Measurements from ENCODE around the gene TPI1.
"Not testable (repeated sequence)": the region's sequence is repeated elsewhere in the genome, so short reads cannot be mapped to it uniquely, and the experiment has no call there.

Gene TPI1

GRCh38 chr12:6887460-6887859 is 20.1 kb downstream of the TPI1 start:
- no peaks in the 10 kb centered on the region; the same call in 1 of the 2 replicates for H3K36me3 ChIP-seq (ENCODE audit: insufficient read depth, low read length)
- H3K4me3 ChIP-seq, result no peak overlapping the region
- H3K9ac ChIP-seq (ENCODE audit: insufficient read length), result peak overlapping the region; percentile 7
- no peak for TF ChIP-seq POLR2AphosphoS5 (IDR thresholded peaks at IDR 0.05; ENCODE audit: borderline replicate concordance, low read depth, low read length)
- TF ChIP-seq EZH2 (IDR thresholded peaks at IDR 0.05), result no peak
- TF ChIP-seq FOXP2 (optimal IDR thresholded peaks at IDR 0.05; ENCODE audit: control extremely low read depth, extremely low read length, insufficient read depth), result no peak
- H3K27ac ChIP-seq, result peak overlapping the region; percentile 65
- no peaks in the 10 kb centered on the region for H3K9me3 ChIP-seq (ENCODE audit: low read depth, low read length)
- no peak for DNase-seq (ENCODE audit: low read depth, low spot score)

GRCh38 chr12:6888360-6888759 is 21.0 kb downstream of the TPI1 start:
- no peak overlapping the region for H3K9ac ChIP-seq (ENCODE audit: insufficient read length)
- H3K9me3 ChIP-seq (ENCODE audit: low read depth, low read length), result no peaks in the 10 kb centered on the region
- H3K4me3 ChIP-seq, result no peak overlapping the region
- no peak for TF ChIP-seq POLR2AphosphoS5 (IDR thresholded peaks at IDR 0.05; ENCODE audit: borderline replicate concordance, low read depth, low read length)
- no peak for TF ChIP-seq FOXP2 (optimal IDR thresholded peaks at IDR 0.05; ENCODE audit: control extremely low read depth, extremely low read length, insufficient read depth)
- no peak for TF ChIP-seq EZH2 (IDR thresholded peaks at IDR 0.05)
- no peak for DNase-seq (ENCODE audit: low read depth, low spot score)
- no peaks in the 10 kb centered on the region; the same call in 1 of the 2 replicates for H3K36me3 ChIP-seq (ENCODE audit: insufficient read depth, low read length)
- H3K27ac ChIP-seq, result peak overlapping the region; percentile 57; the same call in 1 of the 2 replicates

- H3K27ac ChIP-seq, result peak overlapping the region; percentile 57; the same call in 1 of the 2 replicates
- not testable (repeated sequence) for H3K4me3 ChIP-seq; H3K36me3 ChIP-seq (ENCODE audit: insufficient read depth, low read length); H3K9ac ChIP-seq (ENCODE audit: insufficient read length); H3K9me3 ChIP-seq (ENCODE audit: low read depth, low read length); DNase-seq (ENCODE audit: low read depth, low spot score)
These were observed 21.5 kb downstream of the TPI1 start for GRCh38 chr12:6888794-6889193.

- not testable (repeated sequence) for DNase-seq (ENCODE audit: low read depth, low spot score); H3K36me3 ChIP-seq (ENCODE audit: insufficient read depth, low read length); H3K9me3 ChIP-seq (ENCODE audit: low read depth, low read length)
- H3K4me3 ChIP-seq, result peak overlapping the region; percentile 77; the same call in 1 of the 2 replicates
- peak overlapping the region; percentile 94 for H3K9ac ChIP-seq (ENCODE audit: insufficient read length)
- H3K27ac ChIP-seq, result peak overlapping the region; percentile 99
These were observed 22.6 kb downstream of the TPI1 start for GRCh38 chr12:6889775-6890573.

GRCh38 chr12:6890789-6891645 is 23.7 kb downstream of the TPI1 start:
- DNase-seq (ENCODE audit: low read depth, low spot score), result peak; percentile 80
- H3K27ac ChIP-seq, result peak overlapping the region; percentile 99
- H3K4me3 ChIP-seq, result peak overlapping the region; percentile 77
- no peak for TF ChIP-seq EZH2 (IDR thresholded peaks at IDR 0.05)
- TF ChIP-seq FOXP2 (optimal IDR thresholded peaks at IDR 0.05; ENCODE audit: control extremely low read depth, extremely low read length, insufficient read depth), result peak; percentile 91
- peak; percentile 93 for TF ChIP-seq POLR2AphosphoS5 (IDR thresholded peaks at IDR 0.05; ENCODE audit: borderline replicate concordance, low read depth, low read length)
- no peaks in the 10 kb centered on the region; the same call in 1 of the 2 replicates for H3K36me3 ChIP-seq (ENCODE audit: insufficient read depth, low read length)
- no peaks in the 10 kb centered on the region for H3K9me3 ChIP-seq (ENCODE audit: low read depth, low read length)
- H3K9ac ChIP-seq (ENCODE audit: insufficient read length), result peak overlapping the region; percentile 94

GRCh38 chr12:6891646-6892001 is 24.3 kb downstream of the TPI1 start:
- Histone ChIP-seq H3K9ac (ENCODE audit: insufficient read length) (peak overlapping the region; percentile 83), H3K27ac (peak overlapping the region; percentile 91), H3K36me3 (ENCODE audit: insufficient read depth, low read length) (no peaks in the 10 kb centered on the region; the same call in 1 of the 2 replicates), H3K9me3 (ENCODE audit: low read depth, low read length) (no peaks in the 10 kb centered on the region), H3K4me3 (peak overlapping the region; percentile 72)
- no peak for TF ChIP-seq POLR2AphosphoS5 (IDR thresholded peaks at IDR 0.05; ENCODE audit: borderline replicate concordance, low read depth, low read length)
- TF ChIP-seq EZH2 (IDR thresholded peaks at IDR 0.05), result no peak
- no peak for TF ChIP-seq FOXP2 (optimal IDR thresholded peaks at IDR 0.05; ENCODE audit: control extremely low read depth, extremely low read length, insufficient read depth)
- DNase-seq (ENCODE audit: low read depth, low spot score), result no peak

GRCh38 chr12:6892683-6893082 is 25.4 kb downstream of the TPI1 start:
- H3K27ac ChIP-seq; H3K4me3 ChIP-seq; DNase-seq (ENCODE audit: low read depth, low spot score); H3K9me3 ChIP-seq (ENCODE audit: low read depth, low read length); H3K36me3 ChIP-seq (ENCODE audit: insufficient read depth, low read length); H3K9ac ChIP-seq (ENCODE audit: insufficient read length): not testable (repeated sequence)

GRCh38 chr12:6894321-6894720 is 27.0 kb downstream of the TPI1 start:
- no peak overlapping the region for H3K27ac ChIP-seq
- H3K9ac ChIP-seq (ENCODE audit: insufficient read length), result no peak overlapping the region
- no peak for TF ChIP-seq EZH2 (IDR thresholded peaks at IDR 0.05)
- no peak for TF ChIP-seq POLR2AphosphoS5 (IDR thresholded peaks at IDR 0.05; ENCODE audit: borderline replicate concordance, low read depth, low read length)
- no peak for TF ChIP-seq FOXP2 (optimal IDR thresholded peaks at IDR 0.05; ENCODE audit: control extremely low read depth, extremely low read length, insufficient read depth)
- H3K36me3 ChIP-seq (ENCODE audit: insufficient read depth, low read length), result no peaks in the 10 kb centered on the region; the same call in 1 of the 2 replicates
- H3K9me3 ChIP-seq (ENCODE audit: low read depth, low read length), result no peaks in the 10 kb centered on the region
- H3K4me3 ChIP-seq, result no peak overlapping the region
- no peak for DNase-seq (ENCODE audit: low read depth, low spot score)

Data from SK-N-MC (cell line).